NB4 (cell line): ENCODE data around the gene MACROD2.

ENCODE experiments used
- CTCF ChIP-seq: IDR thresholded peaks from one replicate; pipeline ENCODE4 v1.5.1; 2012; ENCODE audit warnings: low read depth, low read length
- MYC ChIP-seq: IDR thresholded peaks from 2 replicates; pipeline ENCODE4 v1.6.1; 2011; ENCODE audit warnings: low read depth, low read length

- TF ChIP-seq MYC = no peak
- no peak for TF ChIP-seq CTCF
Observed at GRCh38 chr20:15564981-15565380, 1569.7 kb downstream of the MACROD2 start.
